SK-N-SH (cell line): Measurements from ENCODE around the gene MAGI2. TPM values are rescaled to one million over a fixed set of nuclear protein-coding genes. Genes with fewer than 3 reads are reported as not detected.
A peak's percentile ranks its signal among the peaks of the same experiment; 100 is the strongest.

Experiments used
- CTCF ChIA-PET: fragments of 300-600, 350-600 bp; formaldehyde crosslinking; extraction: SDS; loops from one replicate; lab custom pipeline; 2021; lab: Yijun Ruan, JAX
- POLR2A ChIA-PET: fragments of 350-600 bp; sonication (Branson Sonifier 250); formaldehyde crosslinking; extraction: SDS; loops from one replicate; lab custom pipeline; 2020; ENCODE audit warnings: antibody characterized with exemption, inconsistent platforms; lab: Yijun Ruan, JAX
- DNase-seq: peaks from one replicate; pipeline ENCODE4 v3.0.0; 2012
- H2AFZ ChIP-seq: fragments of 200-600 bp; sonication (generic); 2 replicates; pipeline ENCODE4 v1.8.1; 2016; ENCODE audit warnings: antibody characterized with exemption, mild to moderate bottlenecking, low read depth
- H3F3A ChIP-seq: fragments of 200-600 bp; sonication (generic); replicated peaks from 2 replicates; pipeline ENCODE3; 2016; ENCODE audit warnings: antibody characterized with exemption, mild to moderate bottlenecking; ENCODE audit not compliant: insufficient read depth
- H3K27ac ChIP-seq, 2 experiments: fragments of 200-500 bp in 1 of 2; fragments of 200-600 bp in 1 of 2; sonication (Bioruptor generic) in 1 of 2; sonication (generic), shearing (Covaris generic) in 1 of 2; 2 replicates each; pipeline versions ENCODE4 v1.5.1 to v1.6.1; 2014 to 2016; ENCODE audit warnings: low read depth in 2 of 2, inconsistent platforms in 1 of 2, low read length in 1 of 2, mild to moderate bottlenecking in 1 of 2, mixed read lengths in 1 of 2
- H3K27me3 ChIP-seq: fragments of 200-600 bp; sonication (generic), shearing (Covaris generic); 2 replicates; pipeline ENCODE4 v1.6.1; 2016; ENCODE audit warnings: mixed run types; ENCODE audit not compliant: insufficient read depth
- H3K36me3 ChIP-seq, 2 experiments: fragments of 200-500 bp in 1 of 2; fragments of 200-600 bp in 1 of 2; sonication (Bioruptor generic) in 1 of 2; sonication (generic) in 1 of 2; replicated peaks in 1 of 2; 2 replicates each; pipeline versions ENCODE3 to v1.5.1; 2014 to 2016; ENCODE audit warnings: low read length in 1 of 2, mild to moderate bottlenecking in 1 of 2; ENCODE audit not compliant: insufficient read depth in 2 of 2, control insufficient read depth in 1 of 2
- H3K4me1 ChIP-seq, 2 experiments: fragments of 200-500 bp in 1 of 2; fragments of 200-600 bp in 1 of 2; sonication (Bioruptor generic) in 1 of 2; sonication (generic), shearing (Covaris generic) in 1 of 2; 2 replicates each; pipeline versions ENCODE4 v1.5.1 to v1.6.1; 2014 to 2016; ENCODE audit warnings: low read depth in 1 of 2, low read length in 1 of 2, mixed run types in 1 of 2; ENCODE audit not compliant: insufficient read depth in 2 of 2, control insufficient read depth in 1 of 2
- H3K4me2 ChIP-seq: fragments of 200-600 bp; sonication (generic), shearing (Covaris generic); 2 replicates; pipeline ENCODE4 v1.6.1; 2017; ENCODE audit warnings: mixed run types
- H3K4me3 ChIP-seq, 2 experiments: fragments of 200-500 bp in 1 of 2; fragments of 200-600 bp in 1 of 2; sonication (Bioruptor generic) in 1 of 2; sonication (generic), shearing (Covaris generic) in 1 of 2; 2 replicates each; pipeline versions ENCODE4 v1.5.1 to v1.8.1; 2014 to 2016; ENCODE audit warnings: low read depth in 2 of 2, inconsistent platforms in 1 of 2, low read length in 1 of 2, mild to moderate bottlenecking in 1 of 2, mixed read lengths in 1 of 2, moderate library complexity in 1 of 2
- H3K79me2 ChIP-seq: fragments of 200-600 bp; sonication (generic); 2 replicates; pipeline ENCODE4 v1.8.1; 2017; ENCODE audit warnings: mild to moderate bottlenecking; ENCODE audit not compliant: insufficient read depth
- H3K9ac ChIP-seq: fragments of 200-600 bp; sonication (generic); 2 replicates; pipeline ENCODE4 v1.6.1; 2017; ENCODE audit warnings: mixed run types
- H3K9me2 ChIP-seq: fragments of 200-600 bp; sonication (generic); 2 replicates; pipeline ENCODE4 v1.6.1; 2017; ENCODE audit warnings: mixed run types
- H3K9me3 ChIP-seq: fragments of 200-600 bp; sonication (generic); 2 replicates; pipeline ENCODE4 v1.6.1; 2017; ENCODE audit warnings: mixed run types, mild to moderate bottlenecking, moderate library complexity
- H4K20me1 ChIP-seq: fragments of 200-600 bp; sonication (generic); 2 replicates; pipeline ENCODE4 v1.6.1; 2017; ENCODE audit warnings: mild to moderate bottlenecking, mixed run types; ENCODE audit not compliant: insufficient read depth
- ELF1 ChIP-seq: IDR thresholded peaks from 2 replicates; pipeline ENCODE4 v1.4.0; 2012
- EZH2phosphoT487 ChIP-seq: fragments of 200-600 bp; sonication (generic); IDR thresholded peaks from 2 replicates; pipeline ENCODE4 v1.6.1; 2017; ENCODE audit warnings: low read depth, mixed run types, mild to moderate bottlenecking, antibody characterized with exemption, moderate library complexity, borderline replicate concordance
- FOSL2 ChIP-seq: IDR thresholded peaks from 2 replicates; pipeline ENCODE4 v1.4.0; 2012; ENCODE audit warnings: low read depth, mild to moderate bottlenecking, moderate library complexity, borderline replicate concordance
- GABPA ChIP-seq: IDR thresholded peaks from 2 replicates; pipeline ENCODE4 v1.4.0; 2012; ENCODE audit warnings: low read depth, mild to moderate bottlenecking
- MAX ChIP-seq: IDR thresholded peaks from 2 replicates; pipeline ENCODE4 v1.4.0; 2012; ENCODE audit warnings: low read depth
- RXRA ChIP-seq: IDR thresholded peaks from 2 replicates; pipeline ENCODE4 v1.4.0; 2012; ENCODE audit warnings: low read depth, mild to moderate bottlenecking, borderline replicate concordance
- SIN3A ChIP-seq: IDR thresholded peaks from 2 replicates; pipeline ENCODE4 v1.6.1; 2012; ENCODE audit warnings: low read depth, mild to moderate bottlenecking, low read length, moderate library complexity, borderline replicate concordance
- TAF1 ChIP-seq: IDR thresholded peaks from 2 replicates; pipeline ENCODE4 v1.6.1; 2012; ENCODE audit warnings: low read depth, mild to moderate bottlenecking, low read length, moderate library complexity, borderline replicate concordance
- TCF12 ChIP-seq: IDR thresholded peaks from 2 replicates; pipeline ENCODE4 v1.4.0; 2012
- WGBS: methylation state at CpG from one replicate; pipeline ENCODE4 v1.1.6; 2017; ENCODE audit warnings: low lambda C conversion rate; 5-methylcytosine and 5-hydroxymethylcytosine counted together
- polyA plus RNA-seq, 3 experiments: library from polyadenylated mRNA; depleted of rRNA; stranded (reverse); fragments of >200 nt; gene quantifications; 2 replicates each; pipeline ENCODE4 v1.2.3, GENCODE V29; 2012
- TF ChIP-seq, protein P1 (sequence below): fragments of 200-600 bp; sonication (generic); IDR thresholded peaks from 2 replicates; pipeline ENCODE4 v1.6.1; 2017; ENCODE audit warnings: antibody characterized with exemption, mild to moderate bottlenecking, moderate library complexity
- TF ChIP-seq, protein P2 (sequence below): IDR thresholded peaks from 2 replicates; pipeline ENCODE4 v1.4.0; 2012; ENCODE audit warnings: low read depth, borderline replicate concordance

MAGI2 gene
- polyA plus RNA-seq, 1 of the 3 experiments (the other 2 are of a cell fraction): 1.1 TPM

GRCh38 chr7:78018641-78019446, 1434.6 kb downstream of the MAGI2 start (continued):
- TF ChIP-seq, protein P1, sequence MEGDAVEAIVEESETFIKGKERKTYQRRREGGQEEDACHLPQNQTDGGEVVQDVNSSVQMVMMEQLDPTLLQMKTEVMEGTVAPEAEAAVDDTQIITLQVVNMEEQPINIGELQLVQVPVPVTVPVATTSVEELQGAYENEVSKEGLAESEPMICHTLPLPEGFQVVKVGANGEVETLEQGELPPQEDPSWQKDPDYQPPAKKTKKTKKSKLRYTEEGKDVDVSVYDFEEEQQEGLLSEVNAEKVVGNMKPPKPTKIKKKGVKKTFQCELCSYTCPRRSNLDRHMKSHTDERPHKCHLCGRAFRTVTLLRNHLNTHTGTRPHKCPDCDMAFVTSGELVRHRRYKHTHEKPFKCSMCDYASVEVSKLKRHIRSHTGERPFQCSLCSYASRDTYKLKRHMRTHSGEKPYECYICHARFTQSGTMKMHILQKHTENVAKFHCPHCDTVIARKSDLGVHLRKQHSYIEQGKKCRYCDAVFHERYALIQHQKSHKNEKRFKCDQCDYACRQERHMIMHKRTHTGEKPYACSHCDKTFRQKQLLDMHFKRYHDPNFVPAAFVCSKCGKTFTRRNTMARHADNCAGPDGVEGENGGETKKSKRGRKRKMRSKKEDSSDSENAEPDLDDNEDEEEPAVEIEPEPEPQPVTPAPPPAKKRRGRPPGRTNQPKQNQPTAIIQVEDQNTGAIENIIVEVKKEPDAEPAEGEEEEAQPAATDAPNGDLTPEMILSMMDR: no peak; the same call in 1 of the 2 replicates
- TF ChIP-seq TCF12 (no peak), EZH2phosphoT487 (no peak), GABPA (no peak), ELF1 (no peak), MAX (peak; percentile 62), FOSL2 (no peak), TAF1 (no peak), RXRA (no peak)
- TF ChIP-seq, protein P2, sequence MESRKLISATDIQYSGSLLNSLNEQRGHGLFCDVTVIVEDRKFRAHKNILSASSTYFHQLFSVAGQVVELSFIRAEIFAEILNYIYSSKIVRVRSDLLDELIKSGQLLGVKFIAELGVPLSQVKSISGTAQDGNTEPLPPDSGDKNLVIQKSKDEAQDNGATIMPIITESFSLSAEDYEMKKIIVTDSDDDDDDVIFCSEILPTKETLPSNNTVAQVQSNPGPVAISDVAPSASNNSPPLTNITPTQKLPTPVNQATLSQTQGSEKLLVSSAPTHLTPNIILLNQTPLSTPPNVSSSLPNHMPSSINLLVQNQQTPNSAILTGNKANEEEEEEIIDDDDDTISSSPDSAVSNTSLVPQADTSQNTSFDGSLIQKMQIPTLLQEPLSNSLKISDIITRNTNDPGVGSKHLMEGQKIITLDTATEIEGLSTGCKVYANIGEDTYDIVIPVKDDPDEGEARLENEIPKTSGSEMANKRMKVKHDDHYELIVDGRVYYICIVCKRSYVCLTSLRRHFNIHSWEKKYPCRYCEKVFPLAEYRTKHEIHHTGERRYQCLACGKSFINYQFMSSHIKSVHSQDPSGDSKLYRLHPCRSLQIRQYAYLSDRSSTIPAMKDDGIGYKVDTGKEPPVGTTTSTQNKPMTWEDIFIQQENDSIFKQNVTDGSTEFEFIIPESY: no peak
- TF ChIP-seq, all 33 proteins: peak for 5

DNA sequence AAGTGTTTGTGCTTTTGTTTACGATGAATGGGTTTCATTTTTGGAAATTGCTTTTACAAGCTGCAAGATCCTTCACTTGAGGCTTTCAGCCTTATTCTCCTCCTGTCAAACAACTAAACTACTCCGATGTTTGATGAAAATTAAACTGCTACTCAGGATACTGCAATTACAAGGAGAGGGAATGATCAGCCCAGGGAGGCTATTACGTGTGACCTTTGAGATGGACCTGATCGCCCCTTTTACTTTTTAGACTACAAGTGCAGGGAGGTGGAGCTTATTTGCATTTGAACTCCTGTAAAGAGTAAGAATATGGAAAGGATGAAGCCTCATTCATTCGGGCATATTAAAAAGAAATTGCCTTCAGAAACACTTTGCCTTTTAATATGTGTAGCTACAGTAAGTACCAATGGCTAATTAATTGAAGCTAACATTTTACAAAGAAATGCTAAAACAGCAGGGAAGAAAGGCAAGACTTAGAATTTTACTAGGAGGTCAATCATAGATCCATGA, 1435.8 kb downstream of the MAGI2 start:
- peak overlapping the region; percentile 51 for H3K4me2 ChIP-seq
- CTCF ChIA-PET: interaction anchor here (0.7 to 4.8 kb wide), 10 partner anchors 19 to 1159 kb away, joined by 3 to 40 read pairs (median 4); partner anchors contain the start of genes PHTF2 and TMEM60

More for the DNA sequence above, 1435.8 kb downstream of the MAGI2 start:
- H3K27me3 ChIP-seq: no peaks in the 10 kb centered on the region
- H3K27ac ChIP-seq: no peak overlapping the region
- no peak overlapping the region for H3K9ac ChIP-seq
- TF ChIP-seq SIN3A: no peak
- no peak for TF ChIP-seq TCF12
- H3K9me2 ChIP-seq: no peaks in the 10 kb centered on the region
- H3K4me3 ChIP-seq: peak overlapping the region; percentile 22 to 30; a peak in 2 of 4 replicates
- no peaks in the 10 kb centered on the region for H3K36me3 ChIP-seq
- POLR2A ChIA-PET: no interaction called here
- H2AFZ ChIP-seq: peak overlapping the region; percentile 1; the same call in 1 of the 2 replicates
- 96% methylated on average over 5 of the region's 5 CpGs for WGBS
- no peaks in the 10 kb centered on the region for H3K9me3 ChIP-seq
- no peaks in the 10 kb centered on the region for H3K79me2 ChIP-seq
- no peak for DNase-seq
- H4K20me1 ChIP-seq: no peaks in the 10 kb centered on the region
- H3F3A ChIP-seq: peaks cover 13% of the 10 kb centered on the region
- H3K4me1 ChIP-seq: peaks cover 8 to 52% of the 10 kb centered on the region in 2 experiments; a peak in 3 of 4 replicates
